ENCODE measurements around the gene CYREN.

- TF ChIP-seq CTCF (IDR thresholded peaks at IDR 0.05; ENCODE audit: low read depth, low read length) (no peak), EZH2phosphoT487 (IDR thresholded peaks at IDR 0.05; ENCODE audit: low read depth) (no peak)
Observed at GRCh38 chr7:135152442-135152841, 18.1 kb downstream of the CYREN start.
